Measurements from ENCODE around the gene HOXB8. TPM values are rescaled to one million over a fixed set of nuclear protein-coding genes. Genes with fewer than 3 reads are reported as not detected.

Gene HOXB8
- polyA plus RNA-seq, 1 donor: 44.8 TPM

DNA sequence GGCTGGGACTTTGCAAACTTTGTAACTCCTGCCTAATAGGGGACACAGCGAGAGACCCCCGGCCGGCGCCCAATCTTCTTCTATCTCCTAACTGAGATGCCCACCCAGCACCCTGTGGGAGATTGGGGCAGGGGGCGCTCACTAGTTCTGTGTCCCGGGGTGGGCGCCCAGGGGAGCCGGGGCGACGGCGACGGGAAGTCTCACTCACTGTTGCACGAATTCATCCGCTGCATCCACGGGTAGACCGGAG, 17.6 kb downstream of the HOXB8 start:
- DNase-seq: no peak

DNA sequence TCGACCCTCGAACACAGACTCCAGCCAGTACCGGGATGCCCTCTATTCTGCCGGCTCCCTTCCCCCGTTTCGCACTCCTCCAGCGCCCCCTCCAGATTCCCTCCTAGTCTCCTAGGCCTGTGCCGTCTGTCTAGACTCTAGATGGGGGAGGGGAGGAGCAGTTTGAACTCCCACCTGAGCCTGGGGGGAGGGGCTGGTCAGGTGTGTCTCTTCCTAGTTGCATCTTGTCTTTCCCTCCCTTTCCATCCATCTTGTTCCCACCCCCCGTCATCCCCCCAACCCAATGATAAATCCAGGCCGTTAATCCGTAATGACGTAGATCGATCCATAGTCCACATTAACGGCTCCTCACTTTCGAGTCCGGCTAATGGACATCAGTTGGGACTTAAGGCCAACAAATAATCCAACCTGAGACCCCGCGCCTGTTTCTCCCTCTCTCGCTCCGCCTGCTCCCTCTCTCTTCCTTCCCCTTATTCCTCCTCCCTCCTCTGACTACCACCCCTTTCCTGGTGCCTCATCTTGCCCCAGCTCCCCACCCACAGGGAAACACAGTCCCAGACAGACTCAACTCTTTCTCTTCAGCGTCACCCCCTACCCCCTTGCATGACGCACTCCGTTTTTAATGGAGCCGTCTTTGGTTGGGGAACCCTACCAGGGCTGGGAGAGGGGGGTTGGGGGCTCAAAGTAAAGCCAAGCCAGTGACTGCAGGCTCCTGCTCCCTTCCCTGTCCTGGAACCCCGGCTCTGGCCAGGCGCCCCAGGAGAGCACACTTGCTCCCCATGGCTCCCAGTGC, 18.2 kb downstream of the HOXB8 start:
- no peak for DNase-seq

DNA sequence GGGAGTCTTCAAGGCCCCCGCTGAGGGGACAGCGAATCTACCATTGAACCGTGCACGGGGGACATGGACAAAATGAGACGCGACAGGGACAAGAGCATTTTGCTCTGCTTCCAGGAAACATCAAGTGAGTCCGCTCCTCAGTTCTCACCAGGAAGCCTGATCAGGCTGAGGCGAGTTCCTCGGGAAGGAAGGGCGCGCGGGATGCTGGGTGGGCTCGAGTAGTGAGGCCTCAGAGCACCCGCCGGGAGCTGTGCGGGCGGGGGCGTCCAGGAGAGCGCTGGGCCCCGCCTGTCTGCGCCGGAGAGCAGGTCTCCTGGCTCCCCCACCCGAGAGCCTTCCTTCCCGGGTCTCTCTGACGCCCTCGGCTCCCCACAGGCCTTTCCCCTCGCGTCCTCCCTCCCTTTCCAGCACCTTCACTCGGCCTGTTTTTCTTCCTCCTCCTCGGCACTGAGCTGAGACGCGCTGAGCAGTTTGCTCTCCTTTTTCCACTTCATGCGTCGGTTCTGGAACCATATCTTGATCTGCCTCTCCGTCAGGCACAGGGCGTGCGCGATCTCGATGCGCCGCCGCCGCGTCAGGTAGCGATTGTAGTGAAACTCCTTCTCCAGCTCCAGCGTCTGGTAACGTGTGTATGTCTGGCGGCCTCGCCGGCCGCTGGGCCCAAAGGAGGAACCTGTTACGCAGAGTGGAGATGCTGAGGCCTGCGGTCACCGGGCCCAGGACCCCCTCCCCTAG, 18.9 kb downstream of the HOXB8 start:
- DNase-seq: no peak

DNA sequence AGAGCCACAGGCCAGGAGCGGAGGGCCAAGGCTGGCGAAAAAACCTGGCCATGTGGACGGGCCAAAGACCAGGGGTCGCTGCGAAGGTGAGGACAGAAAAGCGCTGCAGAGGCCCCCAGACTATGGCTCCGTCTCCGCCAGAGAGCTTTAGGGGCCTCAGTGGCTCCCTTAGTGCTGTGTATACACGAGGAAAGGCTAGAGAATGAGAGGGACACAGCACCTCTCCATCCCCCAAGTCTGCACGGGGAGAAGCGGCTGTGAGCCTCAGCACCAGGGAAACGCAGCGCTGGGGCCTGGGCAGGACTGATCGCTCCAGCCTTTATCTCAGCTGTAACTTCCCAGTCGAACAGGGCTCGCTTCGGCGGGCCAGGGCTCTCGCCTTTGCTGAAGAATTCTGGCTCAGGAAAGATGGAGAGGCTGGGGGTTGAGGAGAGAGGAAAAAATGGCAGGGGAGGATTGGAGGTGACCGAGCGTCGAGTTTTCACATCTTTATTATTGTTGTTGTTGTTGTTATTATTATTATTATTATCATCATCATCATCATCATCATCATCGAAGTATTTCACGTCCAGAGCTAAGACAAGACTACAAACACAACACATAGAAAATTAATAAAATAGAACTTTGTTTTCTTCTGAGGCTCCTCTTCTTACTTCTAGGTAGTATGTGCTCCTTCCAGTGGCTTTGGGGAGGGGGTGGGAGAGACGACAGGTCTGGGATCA, 19.7 kb downstream of the HOXB8 start:
- no peak for DNase-seq

DNA sequence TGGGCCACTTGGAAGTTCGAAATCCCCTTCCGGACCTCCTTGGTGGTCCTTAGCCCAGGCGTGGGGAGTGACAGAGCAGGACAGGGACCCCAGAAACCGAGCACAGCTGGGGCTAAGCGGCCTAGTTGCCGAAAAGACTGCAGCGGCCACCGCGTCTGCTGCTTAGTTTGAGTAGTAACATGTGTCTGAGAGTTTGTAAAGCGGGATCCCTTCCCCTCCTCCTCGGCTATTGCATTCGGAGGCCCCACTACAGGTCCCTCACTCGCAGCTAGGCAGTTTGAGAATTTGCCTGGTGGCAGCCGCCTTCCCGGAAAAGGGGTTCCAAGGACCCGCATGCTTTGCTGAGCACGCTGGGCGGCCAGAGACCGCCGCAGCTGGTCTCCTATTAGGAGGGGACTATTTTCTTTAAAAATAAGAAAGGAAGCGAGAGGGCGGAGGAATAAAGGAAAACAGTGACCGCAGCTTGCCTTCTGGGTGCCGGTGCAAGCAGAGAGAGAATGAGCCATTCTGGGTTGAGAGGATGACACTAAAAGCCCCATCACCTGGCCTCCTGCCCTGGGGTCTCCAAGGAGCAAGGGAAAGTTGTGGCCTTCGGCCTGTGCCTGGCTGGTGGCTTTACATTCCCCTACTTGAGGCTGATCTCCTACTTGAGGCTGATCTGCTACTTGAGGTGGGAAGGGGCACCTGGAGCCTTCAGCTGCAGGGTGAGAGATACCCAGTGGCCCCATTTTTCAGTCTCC, 20.4 kb downstream of the HOXB8 start:
- DNase-seq: no peak

DNA sequence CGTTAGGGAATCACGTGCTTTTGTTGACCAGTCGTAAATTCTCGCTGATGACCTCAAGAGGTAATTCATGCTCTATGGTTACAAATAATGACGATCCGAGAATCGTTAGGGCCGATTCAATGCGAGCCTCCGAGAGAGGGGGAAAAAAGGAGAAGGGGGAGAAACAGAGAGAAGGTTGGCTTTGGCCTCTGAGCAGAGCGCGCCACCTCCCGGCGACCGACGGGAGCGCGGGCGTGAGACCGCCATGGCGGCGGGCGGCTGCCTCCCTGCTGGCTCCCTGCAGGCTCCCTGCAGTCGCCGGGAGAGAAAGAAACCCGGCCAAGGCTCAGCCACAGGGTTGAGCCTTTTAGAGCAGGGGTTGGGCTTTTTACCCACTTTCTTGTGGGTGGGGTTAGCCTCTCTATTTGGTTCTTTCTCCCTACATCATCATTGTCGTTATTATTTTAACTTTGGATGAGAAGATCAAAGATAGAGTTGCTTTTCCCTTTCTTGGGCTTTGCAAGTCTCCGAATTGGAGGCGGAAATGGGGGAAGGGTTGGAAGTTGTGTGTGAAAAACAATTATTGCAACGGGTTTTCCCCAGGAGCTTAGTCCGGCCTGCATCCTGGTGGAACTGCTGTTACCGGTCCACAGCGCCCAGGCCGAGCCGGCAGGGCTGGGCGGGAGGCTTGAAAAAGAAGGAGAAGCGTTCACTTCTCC, 21.1 kb downstream of the HOXB8 start:
- DNase-seq: peak; percentile 93

DNA sequence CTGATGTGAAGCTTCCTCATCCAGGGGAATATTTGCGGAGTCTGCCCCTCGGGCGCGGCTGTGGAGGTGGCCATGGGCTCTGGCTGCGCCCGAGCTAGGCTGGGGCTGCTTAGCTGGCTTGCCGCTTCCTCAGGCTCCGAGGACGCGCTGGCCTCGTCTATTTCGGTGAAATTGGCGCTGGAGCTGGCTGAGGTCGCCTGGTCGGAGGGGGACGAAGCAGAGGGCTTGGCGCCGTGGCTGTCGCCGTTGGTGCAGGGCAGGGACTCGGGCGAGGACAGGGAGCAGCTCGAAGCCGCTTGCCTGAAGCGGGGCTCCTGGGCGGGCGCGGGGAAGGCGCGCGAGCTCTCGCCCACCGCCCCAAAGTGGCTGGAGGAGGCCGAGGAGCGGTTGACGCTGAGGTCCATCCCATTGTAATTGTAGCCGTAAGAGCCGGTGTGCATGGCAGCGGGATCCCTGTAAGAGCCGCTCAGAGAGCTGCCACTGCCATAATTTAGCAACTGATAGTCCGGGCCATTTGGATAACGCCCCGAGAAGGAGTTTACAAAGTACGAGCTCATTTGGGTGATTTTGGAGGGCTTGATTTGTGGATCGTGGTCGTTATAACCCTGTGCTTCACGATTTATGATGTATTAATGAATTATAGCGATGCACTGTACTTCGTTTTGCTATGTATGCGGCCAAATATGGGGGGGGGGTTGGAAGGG, 21.8 kb downstream of the HOXB8 start, which contains the start of gene HOXB5:
Gene HOXB5 (minus strand): TSS at position 654 of the 704 bp plus-strand sequence. CDS start 97 bp downstream, at position 557.
- DNase-seq: no peak

DNA sequence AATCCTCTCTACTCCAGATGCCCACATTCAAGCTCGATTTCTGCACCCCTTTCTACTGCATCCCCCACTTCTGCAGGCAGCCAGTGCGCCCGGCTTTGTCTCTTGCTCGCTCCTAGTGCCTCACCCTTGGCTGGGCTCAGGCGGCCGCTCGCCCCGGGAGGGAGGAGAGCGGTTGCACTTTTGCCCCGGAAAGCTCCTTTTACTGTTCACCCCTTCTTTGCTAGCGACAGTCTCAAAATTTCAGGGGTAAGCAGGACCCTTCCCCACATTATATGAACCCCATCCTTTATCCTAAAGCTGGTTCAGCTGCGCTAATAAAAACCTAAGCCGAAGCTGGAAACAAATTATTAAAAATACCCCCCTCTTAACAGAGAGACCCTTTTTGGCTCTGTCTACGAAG, 22.5 kb downstream of the HOXB8 start:
- DNase-seq: no peak

DNA sequence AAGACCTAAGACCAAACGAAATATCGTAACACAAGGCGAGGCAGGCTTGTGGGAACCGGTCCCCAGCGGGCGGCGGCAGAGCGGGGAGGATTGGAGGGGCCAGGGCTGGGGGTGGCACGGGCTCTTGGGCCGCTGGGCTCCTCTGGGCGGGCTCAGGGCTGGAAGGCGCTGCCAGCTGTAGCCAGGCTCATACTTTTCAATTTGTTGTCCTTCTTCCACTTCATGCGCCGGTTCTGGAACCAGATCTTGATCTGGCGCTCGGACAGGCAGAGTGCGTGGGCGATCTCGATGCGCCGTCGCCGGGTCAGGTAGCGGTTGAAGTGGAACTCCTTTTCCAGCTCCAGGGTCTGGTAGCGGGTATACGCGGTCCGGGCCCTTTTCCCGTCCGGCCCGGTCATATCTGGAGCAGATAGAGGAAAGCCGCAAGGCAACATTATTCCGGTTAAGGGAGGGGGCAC, 23.0 kb downstream of the HOXB8 start:
- no peak for DNase-seq

DNA sequence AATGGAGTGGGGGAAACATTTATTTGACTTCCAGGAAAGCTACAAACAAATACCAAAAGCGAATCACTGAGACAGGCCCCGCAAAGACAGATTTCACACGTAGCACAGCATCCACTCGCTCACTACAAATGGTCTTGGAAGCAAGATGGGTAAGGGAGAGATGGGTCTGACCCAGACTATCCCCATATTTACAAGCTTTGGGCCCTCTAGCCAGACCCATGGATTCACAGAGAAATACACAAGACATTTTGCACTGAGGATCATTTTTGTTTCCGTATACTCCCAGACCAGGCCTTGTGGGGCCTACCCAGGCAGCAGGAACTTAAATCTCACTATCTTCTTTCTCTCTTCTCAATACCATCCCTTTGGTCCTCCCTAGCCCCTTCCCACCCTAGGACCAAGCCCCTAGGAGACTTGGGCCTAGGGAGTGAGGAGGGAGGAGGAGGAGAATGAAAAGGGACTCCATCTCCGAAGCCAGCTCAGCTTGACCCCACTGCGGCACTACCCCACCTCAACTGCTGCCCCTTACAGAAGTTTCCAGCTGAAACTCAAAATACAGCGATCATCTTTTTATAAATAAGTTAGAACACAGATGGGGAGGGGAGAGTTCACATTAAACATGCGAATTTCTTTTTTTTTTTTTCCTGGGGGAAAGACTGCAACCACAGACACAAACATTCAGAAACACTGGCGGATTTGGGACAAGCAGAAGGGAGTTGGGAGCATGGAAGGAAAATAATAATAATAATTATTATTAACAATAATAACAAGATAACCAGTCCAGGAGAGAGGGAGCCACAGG, 23.6 kb downstream of the HOXB8 start:
- DNase-seq: no peak

DNA sequence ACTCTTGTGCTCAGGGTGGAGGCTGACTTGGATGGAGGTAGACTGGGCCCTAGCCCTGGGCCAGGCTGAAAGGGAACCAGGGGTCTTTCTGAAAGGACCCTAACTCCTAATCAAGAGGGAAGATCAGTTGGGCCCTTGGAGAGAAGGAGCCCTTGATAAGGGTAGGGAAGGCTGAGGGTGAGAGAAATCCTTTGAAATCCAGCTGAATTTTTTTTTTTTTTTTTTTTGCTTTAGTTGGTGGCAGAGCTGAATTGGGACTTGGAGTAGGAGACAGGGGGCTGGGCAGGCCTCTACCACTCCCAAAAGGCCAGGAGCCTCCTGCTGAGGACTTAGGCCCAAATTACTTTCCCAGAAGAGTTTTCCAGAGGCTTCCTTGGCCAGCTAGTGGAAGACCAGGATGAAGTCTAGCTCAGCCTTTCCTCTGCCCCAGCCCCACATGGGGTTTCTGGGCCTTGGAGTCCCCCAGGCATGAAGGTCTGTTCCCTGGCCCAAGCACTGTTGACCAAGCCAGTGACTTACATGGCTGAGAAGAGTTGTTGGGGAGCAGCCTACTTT, 24.4 kb downstream of the HOXB8 start:
- DNase-seq: no peak

DNA sequence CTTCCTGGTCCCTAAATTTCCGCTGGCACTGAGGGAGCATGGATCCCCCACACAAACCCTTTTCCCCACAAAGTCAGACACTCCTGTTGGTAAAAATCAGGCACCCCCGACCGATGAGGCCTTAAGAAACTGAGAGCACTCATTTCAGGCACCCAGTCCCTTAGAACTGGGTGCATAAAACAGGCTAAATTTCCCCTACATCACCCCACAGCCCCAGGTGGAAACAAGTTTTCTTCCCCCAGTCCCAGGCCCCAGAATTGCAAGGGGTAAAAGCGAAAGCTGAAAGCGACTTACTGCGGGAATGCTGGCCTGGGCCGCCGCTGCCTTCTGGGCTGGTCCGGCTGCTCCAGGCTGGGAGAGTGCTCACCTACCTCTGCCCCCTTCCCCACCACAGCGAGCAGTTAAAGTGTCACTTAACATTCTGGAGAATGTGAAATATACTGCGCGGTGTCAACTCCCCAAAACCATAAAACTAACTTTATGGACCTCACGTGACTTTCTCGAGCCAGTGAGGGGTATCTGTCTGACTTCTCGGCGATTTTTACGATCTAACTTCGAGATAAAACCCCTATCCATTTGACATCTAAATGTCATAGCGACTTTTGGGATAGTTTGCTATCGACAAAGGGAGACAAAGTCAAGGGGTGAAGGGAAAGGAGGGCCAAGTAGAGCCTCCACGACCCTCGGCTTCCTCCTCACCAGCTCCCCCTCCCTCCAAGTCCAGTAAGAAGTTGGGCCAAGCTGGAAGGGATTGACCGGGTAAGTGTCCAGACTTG, 25.1 kb downstream of the HOXB8 start, which contains the start of gene HOXB3:
Gene HOXB3 (minus strand): TSS at position 411 of the 776 bp plus-strand sequence. CDS start 37,767 bp downstream, outside the sequence.
- DNase-seq: peak; percentile 96

DNA sequence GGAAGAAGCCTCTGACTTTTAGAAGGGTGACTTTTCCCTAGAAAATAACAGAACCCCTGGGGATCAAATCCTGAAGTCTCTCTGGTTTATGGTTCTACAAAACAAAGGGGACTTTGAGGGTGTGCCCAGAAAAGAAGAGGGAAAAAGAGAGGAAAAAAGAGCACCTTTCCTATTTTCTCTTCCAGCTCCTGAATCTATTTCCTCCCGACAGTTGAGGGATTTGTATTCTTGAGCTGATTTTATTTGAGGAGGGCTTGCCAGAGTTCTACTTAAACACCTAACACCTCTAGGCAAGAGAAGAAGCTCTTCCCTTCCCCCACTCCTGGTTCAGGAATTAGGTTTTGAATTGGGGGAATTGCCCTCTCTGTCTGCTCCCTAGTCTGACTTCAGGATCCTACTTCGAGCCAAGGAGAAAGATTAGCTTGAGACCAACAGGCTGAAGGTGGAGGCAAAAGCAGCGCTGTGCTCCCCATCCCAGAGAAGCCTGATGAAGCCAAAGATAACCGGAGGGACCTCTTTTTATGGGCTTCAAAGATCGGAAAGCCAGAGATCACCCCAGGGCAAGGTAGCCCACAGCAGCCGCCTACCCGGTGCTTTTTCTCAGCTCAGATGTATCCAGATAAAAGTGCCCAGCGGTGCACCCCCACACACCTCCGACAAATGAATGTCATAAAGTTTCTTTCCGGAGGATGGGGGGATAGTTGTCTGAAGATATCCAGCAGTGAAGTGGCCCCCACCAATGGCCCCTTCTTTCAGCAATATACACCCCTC, 25.8 kb downstream of the HOXB8 start:
- DNase-seq: no peak

DNA sequence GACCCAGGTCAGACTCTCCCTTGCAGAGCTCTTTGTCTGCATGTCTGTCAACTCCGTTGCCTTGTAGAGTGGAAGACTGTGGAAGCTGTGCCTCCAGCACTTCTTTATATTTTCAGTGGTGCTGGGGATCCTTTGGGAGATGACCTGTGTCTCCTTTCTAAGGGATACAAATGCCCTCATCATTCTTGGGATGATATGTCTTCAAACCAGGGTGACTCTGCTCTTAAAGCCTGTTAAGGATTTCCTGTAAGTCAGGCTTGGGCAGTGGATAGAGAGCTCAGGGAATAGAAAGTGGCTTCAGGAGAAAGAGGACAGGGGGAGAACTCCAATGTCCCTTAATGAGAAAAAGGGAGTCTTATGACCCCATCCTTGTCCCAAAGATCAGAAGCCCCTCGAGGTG, 26.6 kb downstream of the HOXB8 start:
- no peak for DNase-seq

DNA sequence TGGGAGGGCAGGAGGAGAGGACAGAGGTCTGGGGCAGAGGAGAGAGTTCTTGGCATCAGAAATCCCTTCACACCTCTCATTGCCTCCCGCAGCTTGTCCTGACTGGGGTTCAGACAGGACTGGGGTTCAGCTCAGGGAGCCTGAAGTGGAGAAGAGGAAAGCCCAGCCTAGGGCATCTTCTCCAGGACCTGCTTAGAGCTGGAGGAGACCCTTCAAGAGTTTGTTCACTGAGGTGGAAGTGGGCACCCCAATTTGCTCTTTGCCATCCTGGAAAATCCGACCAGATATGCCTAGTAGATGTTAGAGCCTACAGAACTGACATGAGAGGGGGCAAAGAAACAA, 27.0 kb downstream of the HOXB8 start:
- DNase-seq: no peak

DNA sequence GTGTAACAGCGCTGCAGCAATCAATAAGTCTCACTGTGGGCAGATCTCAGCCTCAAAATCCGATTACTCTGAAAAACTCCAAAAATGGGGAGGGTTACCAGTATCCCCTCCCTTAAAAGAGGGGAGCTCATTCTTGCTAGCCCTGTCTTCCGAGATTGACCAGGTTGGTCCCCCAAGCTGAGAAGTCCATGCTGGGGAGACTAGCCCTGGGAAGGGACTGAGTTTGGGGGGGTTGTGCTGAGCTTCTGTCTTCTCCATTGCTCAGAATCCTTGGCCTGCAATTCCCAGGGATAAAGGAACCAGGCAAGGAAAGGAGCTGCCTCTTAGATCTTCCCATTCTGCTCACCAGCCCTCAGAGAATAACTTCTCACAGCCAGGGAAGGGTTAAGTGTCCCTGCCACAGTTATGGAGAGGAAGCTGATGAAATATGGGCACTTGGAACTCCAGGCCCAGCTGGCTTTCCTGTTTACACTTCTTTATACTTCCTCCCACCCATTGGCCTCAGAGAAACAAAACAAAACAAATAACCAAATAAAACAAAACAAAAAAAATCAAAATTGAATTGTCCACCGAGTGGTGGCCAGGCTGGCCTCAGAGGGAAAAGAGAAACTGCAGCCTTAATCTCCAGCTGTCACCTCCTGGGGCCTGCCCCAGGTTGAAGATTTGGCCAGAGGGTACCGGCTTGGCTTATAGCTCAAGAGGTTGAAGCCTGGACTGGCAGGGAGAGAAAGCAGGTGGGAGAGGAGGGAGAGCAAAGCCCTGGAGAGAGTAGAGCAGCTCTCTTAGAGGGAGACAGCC, 27.6 kb downstream of the HOXB8 start:
- DNase-seq: no peak
